ENCODE results near the gene EIF3CL. TPM values are rescaled to one million over a fixed set of nuclear protein-coding genes. Genes with fewer than 3 reads are reported as not detected.

Gene EIF3CL, protein sequence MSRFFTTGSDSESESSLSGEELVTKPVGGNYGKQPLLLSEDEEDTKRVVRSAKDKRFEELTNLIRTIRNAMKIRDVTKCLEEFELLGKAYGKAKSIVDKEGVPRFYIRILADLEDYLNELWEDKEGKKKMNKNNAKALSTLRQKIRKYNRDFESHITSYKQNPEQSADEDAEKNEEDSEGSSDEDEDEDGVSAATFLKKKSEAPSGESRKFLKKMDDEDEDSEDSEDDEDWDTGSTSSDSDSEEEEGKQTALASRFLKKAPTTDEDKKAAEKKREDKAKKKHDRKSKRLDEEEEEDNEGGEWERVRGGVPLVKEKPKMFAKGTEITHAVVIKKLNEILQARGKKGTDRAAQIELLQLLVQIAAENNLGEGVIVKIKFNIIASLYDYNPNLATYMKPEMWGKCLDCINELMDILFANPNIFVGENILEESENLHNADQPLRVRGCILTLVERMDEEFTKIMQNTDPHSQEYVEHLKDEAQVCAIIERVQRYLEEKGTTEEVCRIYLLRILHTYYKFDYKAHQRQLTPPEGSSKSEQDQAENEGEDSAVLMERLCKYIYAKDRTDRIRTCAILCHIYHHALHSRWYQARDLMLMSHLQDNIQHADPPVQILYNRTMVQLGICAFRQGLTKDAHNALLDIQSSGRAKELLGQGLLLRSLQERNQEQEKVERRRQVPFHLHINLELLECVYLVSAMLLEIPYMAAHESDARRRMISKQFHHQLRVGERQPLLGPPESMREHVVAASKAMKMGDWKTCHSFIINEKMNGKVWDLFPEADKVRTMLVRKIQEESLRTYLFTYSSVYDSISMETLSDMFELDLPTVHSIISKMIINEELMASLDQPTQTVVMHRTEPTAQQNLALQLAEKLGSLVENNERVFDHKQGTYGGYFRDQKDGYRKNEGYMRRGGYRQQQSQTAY
- 72.8 and 213 TPM in 2 replicates for total RNA-seq

DNA sequence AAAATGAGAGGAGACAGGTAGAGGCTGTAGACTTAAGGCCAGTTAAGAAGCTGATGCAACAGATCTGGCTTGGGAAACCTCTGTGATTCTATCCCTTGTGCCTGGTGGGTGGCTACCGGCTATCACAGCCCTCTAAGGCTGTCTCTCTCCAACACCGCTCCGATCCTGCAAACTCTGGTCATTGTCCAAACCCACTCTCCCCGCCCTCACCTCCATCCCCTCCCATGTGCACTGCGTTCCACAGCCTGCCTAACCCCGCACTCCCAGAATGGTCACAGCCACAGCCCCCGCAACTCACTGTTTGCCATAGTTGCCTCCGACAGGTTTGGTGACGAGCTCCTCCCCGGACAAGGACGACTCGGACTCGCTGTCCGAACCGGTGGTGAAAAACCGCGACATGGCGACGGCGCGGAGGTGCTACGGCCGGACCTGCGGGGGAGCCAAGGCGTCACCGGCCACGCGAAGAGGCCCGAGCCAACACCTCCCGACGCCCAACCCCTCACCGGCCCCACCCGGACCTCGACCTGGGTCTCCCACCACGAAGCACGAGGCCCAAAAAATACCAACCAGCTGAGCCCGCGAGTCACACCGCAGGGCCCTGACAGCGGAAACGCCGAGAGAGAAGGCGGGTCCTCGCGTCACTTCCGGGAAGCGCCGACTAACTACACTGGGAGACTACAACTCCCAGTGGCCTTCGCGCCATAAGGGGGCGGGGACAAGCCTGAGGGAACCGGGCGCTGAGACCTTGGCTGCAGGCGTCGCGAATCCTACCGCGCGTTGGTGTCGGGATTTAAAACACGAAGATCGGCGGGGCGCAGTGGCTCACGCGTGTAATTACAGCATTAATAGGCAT, at the start of gene EIF3CL:
Gene EIF3CL (minus strand): TSS at position 622 of the 853 bp plus-strand sequence. CDS start 223 bp downstream, at position 399.

DNA sequence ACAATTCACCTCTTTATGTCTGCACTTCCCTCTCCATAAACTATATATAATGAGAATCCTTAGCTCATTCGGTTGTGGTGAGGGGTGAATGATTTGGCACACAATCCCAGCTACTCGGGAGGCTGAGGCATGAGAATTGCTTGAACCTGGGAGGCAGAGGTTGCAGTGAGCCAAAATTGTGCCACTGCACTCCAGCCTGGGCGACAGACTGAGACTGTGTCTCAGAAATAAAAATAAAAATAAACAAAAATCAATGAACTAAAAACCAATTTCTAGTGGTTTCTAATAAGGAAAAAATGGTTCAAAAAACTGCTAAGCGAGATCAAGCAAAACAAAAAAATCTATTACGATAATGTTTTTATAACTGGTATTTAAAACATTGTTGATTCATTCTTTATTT, 40.2 kb downstream of the EIF3CL start, which contains the start of gene NPIPB6:
Gene NPIPB6 (minus strand): TSS at position 101 of the 400 bp plus-strand sequence. CDS start 686 bp downstream, outside the sequence.

Other genes starting within 250 kb of the EIF3CL start
- 98.5 and 115 TPM in 2 replicates for gene XPO6, start 191.9 kb downstream of the EIF3CL start, total RNA-seq
- gene SBK1, start 111.3 kb downstream of the EIF3CL start, total RNA-seq = not detected in 2 replicates
- 1.2 and 1.3 TPM in 2 replicates for gene NPIPB6, start 40.3 kb downstream of the EIF3CL start, total RNA-seq
- gene NPIPB7, start 68.5 kb upstream of the EIF3CL start, total RNA-seq = not detected in 2 replicates
- 14.8 and 15.4 TPM in 2 replicates for gene CLN3, start 88.2 kb upstream of the EIF3CL start, total RNA-seq
- not detected in 2 replicates for gene APOBR, start 90.8 kb upstream of the EIF3CL start, total RNA-seq
- gene IL27, start 103.0 kb upstream of the EIF3CL start, total RNA-seq = not detected in 2 replicates
- gene NUPR1, start 135.1 kb upstream of the EIF3CL start, total RNA-seq = 22.1 and 37.0 TPM in 2 replicates
- 6.1 and 6.2 TPM in 2 replicates for gene SGF29, start 150.1 kb upstream of the EIF3CL start, total RNA-seq
- not detected in 2 replicates for gene SULT1A2, start 193.2 kb upstream of the EIF3CL start, total RNA-seq
- 2.5 and 7.5 TPM in 2 replicates for gene SULT1A1, start 206.2 kb upstream of the EIF3CL start, total RNA-seq
- 0.87 TPM in 1 of 2 replicates, not detected in the other for gene NPIPB8, start 234.2 kb upstream of the EIF3CL start, total RNA-seq